SU-DHL-6 (cell line): Measurements from ENCODE around the gene EXOC3.

Experiments used
- H2AFZ ChIP-seq: fragments of 200-600 bp; sonication (generic); 2 replicates; pipeline ENCODE4 v1.6.1; 2014; ENCODE audit warnings: low read depth, mild to moderate bottlenecking, moderate library complexity, mixed read lengths, antibody characterized with exemption, low read length; ENCODE audit not compliant: severe bottlenecking
- H3F3A ChIP-seq: fragments of 200-600 bp; shearing (Covaris generic); 2 replicates; pipeline ENCODE4 v1.6.0; 2016; ENCODE audit warnings: antibody characterized with exemption, mild to moderate bottlenecking; ENCODE audit not compliant: insufficient read depth
- H3K27ac ChIP-seq: fragments of 200-600 bp; sonication (generic); 2 replicates; pipeline ENCODE4 v1.5.1; 2016; ENCODE audit warnings: low read depth, mild to moderate bottlenecking, low read length, moderate library complexity, mixed read lengths
- H3K27me3 ChIP-seq: fragments of 200-600 bp; sonication (generic), shearing (Covaris generic); 2 replicates; pipeline ENCODE4 v1.6.0; 2014; ENCODE audit warnings: mild to moderate bottlenecking, low read length
- H3K36me3 ChIP-seq: fragments of 200-600 bp; sonication (generic); 2 replicates; pipeline ENCODE4 v1.6.1; 2014; ENCODE audit warnings: mild to moderate bottlenecking, low read length, mixed read lengths
- H3K4me2 ChIP-seq: fragments of 300-600, 200-600 bp; shearing (Covaris generic), sonication (generic); 2 replicates; pipeline ENCODE4 v1.6.0; 2014; ENCODE audit warnings: low read length, low read depth, mild to moderate bottlenecking; ENCODE audit not compliant: poor library complexity, severe bottlenecking
- H3K4me3 ChIP-seq: fragments of 200-600 bp; sonication (generic); 2 replicates; pipeline ENCODE4 v1.5.1; 2014; ENCODE audit warnings: antibody characterized with exemption, low read length, mild to moderate bottlenecking, mixed read lengths; ENCODE audit not compliant: insufficient read depth, poor library complexity, severe bottlenecking
- H3K79me2 ChIP-seq: fragments of 200-600 bp; sonication (generic); 2 replicates; pipeline ENCODE4 v1.6.1; 2014; ENCODE audit warnings: mild to moderate bottlenecking, low read length, moderate library complexity; ENCODE audit not compliant: insufficient read depth
- H3K9ac ChIP-seq: fragments of 200-600 bp; sonication (generic); 2 replicates; pipeline ENCODE4 v1.7.0; 2014; ENCODE audit warnings: mild to moderate bottlenecking, low read length
- H3K9me2 ChIP-seq: fragments of 200-600 bp; sonication (generic); replicated peaks from 2 replicates; pipeline ENCODE4 v1.6.1; 2014; ENCODE audit warnings: low read length; ENCODE audit not compliant: insufficient read depth
- H3K9me3 ChIP-seq: fragments of 200-600 bp; sonication (generic); 2 replicates; pipeline ENCODE4 v1.6.1; 2014; ENCODE audit warnings: low read length, mixed read lengths; ENCODE audit not compliant: insufficient read depth
- H4K20me1 ChIP-seq: fragments of 200-600 bp; sonication (generic); 2 replicates; pipeline ENCODE4 v1.6.1; 2014; ENCODE audit warnings: low read depth, mild to moderate bottlenecking, antibody characterized with exemption, low read length, moderate library complexity, mixed read lengths
- EZH2phosphoT487 ChIP-seq: fragments of 200-600 bp; sonication (generic), shearing (Covaris generic); conservative IDR thresholded peaks from 2 replicates; pipeline ENCODE4 v1.6.1; 2018; ENCODE audit warnings: mild to moderate bottlenecking, antibody characterized with exemption, low read length, moderate library complexity, mixed read lengths
- TF ChIP-seq, protein P1 (sequence below): fragments of 200-600 bp; sonication (generic); IDR thresholded peaks from one replicate; pipeline ENCODE4 v1.5.1; 2017; ENCODE audit warnings: antibody characterized with exemption, mild to moderate bottlenecking, low read length, moderate library complexity; ENCODE audit not compliant: insufficient read depth, poor library complexity, severe bottlenecking

EXOC3 gene

DNA sequence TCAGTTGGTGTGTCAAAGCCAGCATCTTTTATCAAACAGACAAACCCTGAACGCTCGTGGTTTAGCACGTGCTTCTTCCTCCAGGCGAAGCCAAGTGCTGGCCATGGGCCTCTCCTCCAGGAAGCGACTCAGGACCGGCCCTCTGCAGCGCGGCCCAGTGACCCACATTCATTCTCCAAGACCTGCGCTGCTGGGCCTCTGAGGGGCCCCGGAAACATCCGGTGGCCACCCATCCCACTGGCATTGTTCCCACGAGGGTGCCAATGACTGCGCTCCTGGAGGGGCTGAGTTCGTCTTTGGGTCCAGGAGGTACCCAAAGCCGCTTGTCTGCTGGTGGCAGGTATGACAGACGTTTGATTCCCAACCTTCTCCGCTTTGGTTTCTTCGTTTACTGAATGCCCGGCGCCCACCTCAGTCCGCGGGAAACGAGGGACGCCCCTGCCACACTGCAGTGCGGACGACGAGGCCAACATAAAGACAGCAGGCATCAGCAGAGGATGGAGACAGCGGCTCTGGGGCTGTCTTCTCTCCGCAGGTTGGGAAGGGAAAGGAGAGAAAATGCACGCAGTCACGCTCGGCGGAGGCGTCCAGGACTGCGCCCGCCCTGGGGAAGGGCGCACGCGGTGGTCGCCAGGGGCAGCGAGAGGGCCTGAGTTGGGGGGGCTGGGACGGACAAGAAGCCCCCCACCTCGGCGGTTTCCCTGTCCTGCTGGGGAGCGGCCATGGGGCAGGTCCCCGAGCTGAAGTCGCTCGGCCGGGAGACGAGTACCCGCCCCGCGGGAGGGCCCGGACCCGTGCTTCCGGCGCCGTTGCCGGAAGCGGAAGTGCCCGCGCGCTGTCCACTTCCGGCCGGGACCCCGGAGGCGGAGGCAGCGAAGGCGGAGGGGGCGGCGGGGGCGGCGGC, at the start of gene EXOC3:
TSS of gene EXOC3 (plus strand) at position 842 of the 904 bp plus-strand sequence. CDS start 3,030 bp downstream, outside the sequence.
- Histone ChIP-seq H3K9ac (peak within 1 kb of the TSS; percentile 95), H3K9me3 (no peaks in the 10 kb centered on the region), H2AFZ (peak within 1 kb of the TSS; percentile 90), H3F3A (no peaks in the 10 kb centered on the region), H3K9me2 (no peaks in the 10 kb centered on the region), H3K79me2 (peaks cover 12% of the 10 kb centered on the region), H3K4me2 (peak within 1 kb of the TSS; percentile 68), H4K20me1 (no peaks in the 10 kb centered on the region), H3K4me3 (peak within 1 kb of the TSS; percentile 92), H3K36me3 (no peaks in the 10 kb centered on the region), H3K27ac (peak within 1 kb of the TSS; percentile 36), H3K27me3 (no peaks in the 10 kb centered on the region)
- no peak for TF ChIP-seq EZH2phosphoT487
- TF ChIP-seq, protein P1, sequence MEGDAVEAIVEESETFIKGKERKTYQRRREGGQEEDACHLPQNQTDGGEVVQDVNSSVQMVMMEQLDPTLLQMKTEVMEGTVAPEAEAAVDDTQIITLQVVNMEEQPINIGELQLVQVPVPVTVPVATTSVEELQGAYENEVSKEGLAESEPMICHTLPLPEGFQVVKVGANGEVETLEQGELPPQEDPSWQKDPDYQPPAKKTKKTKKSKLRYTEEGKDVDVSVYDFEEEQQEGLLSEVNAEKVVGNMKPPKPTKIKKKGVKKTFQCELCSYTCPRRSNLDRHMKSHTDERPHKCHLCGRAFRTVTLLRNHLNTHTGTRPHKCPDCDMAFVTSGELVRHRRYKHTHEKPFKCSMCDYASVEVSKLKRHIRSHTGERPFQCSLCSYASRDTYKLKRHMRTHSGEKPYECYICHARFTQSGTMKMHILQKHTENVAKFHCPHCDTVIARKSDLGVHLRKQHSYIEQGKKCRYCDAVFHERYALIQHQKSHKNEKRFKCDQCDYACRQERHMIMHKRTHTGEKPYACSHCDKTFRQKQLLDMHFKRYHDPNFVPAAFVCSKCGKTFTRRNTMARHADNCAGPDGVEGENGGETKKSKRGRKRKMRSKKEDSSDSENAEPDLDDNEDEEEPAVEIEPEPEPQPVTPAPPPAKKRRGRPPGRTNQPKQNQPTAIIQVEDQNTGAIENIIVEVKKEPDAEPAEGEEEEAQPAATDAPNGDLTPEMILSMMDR: no peak

DNA sequence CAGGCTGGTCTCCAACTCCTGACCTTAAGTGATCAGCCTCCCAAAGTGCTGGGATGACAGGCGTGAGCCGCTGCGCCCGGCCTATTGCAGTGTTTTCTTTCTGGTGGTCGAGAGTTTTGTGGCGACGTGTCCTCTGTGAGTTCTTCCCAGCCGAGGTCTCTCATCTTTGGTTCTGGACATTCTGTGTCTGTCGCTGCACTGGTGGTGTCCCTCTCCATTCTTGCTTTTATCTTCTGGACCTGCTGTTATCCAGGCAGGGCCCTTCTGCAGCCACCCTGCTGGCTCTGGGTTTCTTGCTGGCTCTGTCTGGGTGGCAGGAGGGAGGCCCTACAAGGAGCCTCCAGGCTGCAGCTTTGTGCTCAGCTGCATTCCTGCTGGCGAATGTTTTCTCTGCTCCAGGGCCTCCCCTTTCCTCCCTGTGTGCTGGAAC, 49.1 kb upstream of the EXOC3 start:
- Histone ChIP-seq H3K9me2 (no peaks in the 10 kb centered on the region), H3K9me3 (no peaks in the 10 kb centered on the region), H3K4me3 (no peak overlapping the region), H3K4me2 (no peak overlapping the region), H3K36me3 (no peaks in the 10 kb centered on the region), H2AFZ (no peak overlapping the region), H3K79me2 (no peaks in the 10 kb centered on the region), H3K27ac (peak overlapping the region; percentile 95), H3F3A (peaks cover 12% of the 10 kb centered on the region), H3K27me3 (no peaks in the 10 kb centered on the region), H3K9ac (no peak overlapping the region), H4K20me1 (no peaks in the 10 kb centered on the region)
- no peak for TF ChIP-seq EZH2phosphoT487
- TF ChIP-seq, protein P1: no peak

DNA sequence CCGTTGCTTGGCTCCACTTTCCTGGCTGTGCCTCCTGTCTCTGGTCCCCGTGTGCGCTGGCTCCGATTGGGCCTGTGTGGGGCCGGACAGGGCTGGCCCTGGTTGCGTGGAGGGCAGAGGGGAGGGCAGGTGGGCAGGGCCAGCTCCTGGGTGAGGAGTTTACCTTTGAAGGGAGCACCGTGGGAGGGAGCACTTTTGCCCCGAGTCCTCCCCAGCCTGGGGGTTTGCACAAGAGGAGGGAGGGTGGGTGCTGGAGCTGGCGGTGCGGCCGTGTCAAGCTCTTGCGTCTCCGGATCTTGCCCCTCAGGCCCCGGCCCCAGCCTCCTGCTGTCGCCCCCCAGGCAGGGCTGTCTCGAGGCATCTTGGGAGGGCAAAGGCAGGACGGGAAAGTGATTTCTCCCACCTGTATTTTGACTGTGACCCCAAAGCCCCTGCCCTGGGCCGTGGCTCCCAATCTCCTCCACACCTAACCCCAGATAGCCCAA, 48.3 kb upstream of the EXOC3 start:
- H3K36me3 ChIP-seq: no peaks in the 10 kb centered on the region
- no peak overlapping the region for H3K27ac ChIP-seq
- H4K20me1 ChIP-seq: no peaks in the 10 kb centered on the region
- H3K4me3 ChIP-seq: no peak overlapping the region
- TF ChIP-seq, protein P1: no peak
- TF ChIP-seq EZH2phosphoT487: no peak
- H3K9ac ChIP-seq: no peak overlapping the region
- H3F3A ChIP-seq: peaks cover 18% of the 10 kb centered on the region
- no peaks in the 10 kb centered on the region for H3K9me3 ChIP-seq
- H3K27me3 ChIP-seq: no peaks in the 10 kb centered on the region
- H2AFZ ChIP-seq: no peak overlapping the region
- no peak overlapping the region for H3K4me2 ChIP-seq
- H3K9me2 ChIP-seq: no peaks in the 10 kb centered on the region
- no peaks in the 10 kb centered on the region for H3K79me2 ChIP-seq
